ENCODE measurements around the gene LRRC30. TPM values are rescaled to one million over a fixed set of nuclear protein-coding genes. Genes with fewer than 3 reads are reported as not detected.

LRRC30 gene
- total RNA-seq, 1 experiment from 2014 or later, result not detected

DNA sequence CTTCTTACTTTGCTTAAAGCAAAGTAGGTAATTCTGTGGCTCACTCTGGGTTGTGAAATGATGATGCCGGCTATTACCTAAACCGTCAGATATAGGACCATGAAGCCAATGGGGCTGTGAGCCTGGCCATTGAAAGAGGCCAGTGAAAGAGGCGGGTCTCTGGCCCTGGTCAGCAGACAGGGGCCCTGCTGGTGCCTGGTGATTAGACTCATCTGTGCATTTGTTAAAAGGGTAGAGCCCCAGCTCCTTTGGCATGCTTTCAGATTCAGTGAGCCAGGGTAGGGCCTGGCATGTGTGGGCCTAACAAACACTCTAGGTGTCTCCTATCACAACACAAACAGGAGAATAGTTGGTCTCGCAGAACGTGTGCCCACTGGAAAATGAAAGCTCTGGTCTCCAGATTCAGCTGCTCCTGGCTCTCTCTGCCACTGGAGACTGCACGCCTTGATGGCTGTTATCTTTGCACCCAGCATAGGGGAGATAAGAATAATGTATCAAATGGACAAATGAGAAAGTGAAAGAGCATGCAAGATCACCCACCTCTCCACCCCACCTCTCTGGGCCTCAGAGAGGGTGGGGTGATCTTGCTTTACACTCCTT lies 6.9 kb downstream of the LRRC30 start:
- H3K27ac ChIP-seq (ENCODE audit: low read depth, low read length), result no peak overlapping the region
- H3K4me3 ChIP-seq (replicated peaks in 1 of 2; ENCODE audit: low read depth in 1 of 2, low read length in 2 of 2), result no peak overlapping the region
- no peaks in the 10 kb centered on the region for H3K79me2 ChIP-seq (ENCODE audit: insufficient read depth, low read length)
- ChIA-PET CTCF (no interaction called here), RAD21 (ENCODE audit: low non-redundant PET in 1 of 2, low total read pairs in 2 of 2, uncharacterized antibody in 2 of 2, unreplicated experiment in 2 of 2) (no interaction called here), POLR2A (no interaction called here)
- TF ChIP-seq TCF7L2 (IDR thresholded peaks at IDR 0.05; ENCODE audit: borderline replicate concordance, extremely low read depth, insufficient read depth, insufficient read length) (no peak), POLR2A (IDR thresholded peaks at IDR 0.05; ENCODE audit: borderline replicate concordance, extremely low read depth, insufficient read depth, insufficient read length) (no peak), JUND (IDR thresholded peaks at IDR 0.05) (no peak), YY1 (IDR thresholded peaks at IDR 0.05; ENCODE audit: extremely low read depth, insufficient replicate concordance, low read depth, low read length) (no peak)
- no peak overlapping the region for H3K9ac ChIP-seq (ENCODE audit: low read length)
- ATAC-seq (no peak), DNase-seq (ENCODE audit: low read depth, low spot score) (no peak)
- no peaks in the 10 kb centered on the region for H3K27me3 ChIP-seq (ENCODE audit: insufficient read depth, low read length)
- peaks cover 0 to 24% of the 10 kb centered on the region in 2 experiments; a peak in 1 of 4 replicates for H3K9me3 ChIP-seq (ENCODE audit: control insufficient read depth in 1 of 2, insufficient read depth in 1 of 2, low read depth in 1 of 2, low read length in 2 of 2)
- intact Hi-C loops (cut with micrococcal nuclease), result no loop called here
- no peak overlapping the region for H3K4me2 ChIP-seq (ENCODE audit: low read length)
- no TSS peak for BruUV-seq (replicated peaks)
- H2AFZ ChIP-seq (ENCODE audit: low read depth, low read length, poor library complexity, severe bottlenecking), result no peak overlapping the region
- no peaks in the 10 kb centered on the region for H4K20me1 ChIP-seq (ENCODE audit: insufficient read depth)
- no peaks in the 10 kb centered on the region for H3K9me2 ChIP-seq (ENCODE audit: insufficient read depth)
- no peaks in the 10 kb centered on the region for H3K36me3 ChIP-seq (ENCODE audit: control insufficient read depth in 1 of 2, insufficient read depth in 2 of 2, low read length in 2 of 2)
- no peaks in the 10 kb centered on the region for H3K4me1 ChIP-seq (ENCODE audit: control insufficient read depth in 1 of 2, insufficient read depth in 2 of 2, low read length in 2 of 2)

DNA sequence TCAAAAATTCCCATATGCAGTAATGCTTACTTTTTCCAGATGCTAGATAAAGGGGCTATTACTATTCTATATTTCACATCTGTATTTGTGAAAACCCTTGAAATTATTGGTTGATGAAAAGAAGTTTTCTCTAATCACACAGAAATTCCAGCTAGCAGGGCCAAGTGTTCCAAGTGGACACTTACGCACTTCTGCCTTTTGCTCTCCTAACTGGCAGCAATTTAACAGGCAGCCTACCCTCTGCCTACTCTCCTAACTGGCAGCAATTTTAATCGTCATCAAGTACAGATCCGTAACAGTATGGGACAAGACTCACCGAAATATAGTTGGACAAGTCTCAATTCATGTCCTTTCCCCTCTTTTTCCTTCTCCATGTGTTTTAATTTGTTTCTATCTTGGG lies 12.0 kb downstream of the LRRC30 start:
- BruUV-seq (replicated peaks), result no TSS peak
- H2AFZ ChIP-seq (ENCODE audit: low read depth, low read length, poor library complexity, severe bottlenecking), result no peak overlapping the region
- RAD21 ChIA-PET (ENCODE audit: low non-redundant PET in 1 of 2, low total read pairs in 2 of 2, uncharacterized antibody in 2 of 2, unreplicated experiment in 2 of 2), result no interaction called here
- ATAC-seq (no peak), DNase-seq (ENCODE audit: low read depth, low spot score) (no peak)
- no peak overlapping the region for H3K9ac ChIP-seq (ENCODE audit: low read length)
- no peaks in the 10 kb centered on the region for H3K79me2 ChIP-seq (ENCODE audit: insufficient read depth, low read length)
- H3K27ac ChIP-seq (ENCODE audit: low read depth, low read length), result no peak overlapping the region
- no peak overlapping the region for H3K4me3 ChIP-seq (replicated peaks in 1 of 2; ENCODE audit: low read depth in 1 of 2, low read length in 2 of 2)
- no peak overlapping the region for H3K4me2 ChIP-seq (ENCODE audit: low read length)
- H3K4me1 ChIP-seq (ENCODE audit: control insufficient read depth in 1 of 2, insufficient read depth in 2 of 2, low read length in 2 of 2), result no peaks in the 10 kb centered on the region
- no peaks in the 10 kb centered on the region for H4K20me1 ChIP-seq (ENCODE audit: insufficient read depth)
- no peaks in the 10 kb centered on the region for H3K27me3 ChIP-seq (ENCODE audit: insufficient read depth, low read length)
- H3K9me2 ChIP-seq (ENCODE audit: insufficient read depth), result no peaks in the 10 kb centered on the region
- CTCF ChIA-PET, result no interaction called here
- intact Hi-C loops (cut with micrococcal nuclease), result no loop called here
- H3K9me3 ChIP-seq (ENCODE audit: control insufficient read depth in 1 of 2, insufficient read depth in 1 of 2, low read depth in 1 of 2, low read length in 2 of 2), result peaks cover 0 to 13% of the 10 kb centered on the region in 2 experiments; a peak in 1 of 4 replicates
- POLR2A ChIA-PET, result no interaction called here
- H3K36me3 ChIP-seq (ENCODE audit: control insufficient read depth in 1 of 2, insufficient read depth in 2 of 2, low read length in 2 of 2), result no peaks in the 10 kb centered on the region
- TF ChIP-seq POLR2AphosphoS5 (IDR thresholded peaks at IDR 0.05; ENCODE audit: low read depth, low read length), result no peak
- TF ChIP-seq, protein P1, sequence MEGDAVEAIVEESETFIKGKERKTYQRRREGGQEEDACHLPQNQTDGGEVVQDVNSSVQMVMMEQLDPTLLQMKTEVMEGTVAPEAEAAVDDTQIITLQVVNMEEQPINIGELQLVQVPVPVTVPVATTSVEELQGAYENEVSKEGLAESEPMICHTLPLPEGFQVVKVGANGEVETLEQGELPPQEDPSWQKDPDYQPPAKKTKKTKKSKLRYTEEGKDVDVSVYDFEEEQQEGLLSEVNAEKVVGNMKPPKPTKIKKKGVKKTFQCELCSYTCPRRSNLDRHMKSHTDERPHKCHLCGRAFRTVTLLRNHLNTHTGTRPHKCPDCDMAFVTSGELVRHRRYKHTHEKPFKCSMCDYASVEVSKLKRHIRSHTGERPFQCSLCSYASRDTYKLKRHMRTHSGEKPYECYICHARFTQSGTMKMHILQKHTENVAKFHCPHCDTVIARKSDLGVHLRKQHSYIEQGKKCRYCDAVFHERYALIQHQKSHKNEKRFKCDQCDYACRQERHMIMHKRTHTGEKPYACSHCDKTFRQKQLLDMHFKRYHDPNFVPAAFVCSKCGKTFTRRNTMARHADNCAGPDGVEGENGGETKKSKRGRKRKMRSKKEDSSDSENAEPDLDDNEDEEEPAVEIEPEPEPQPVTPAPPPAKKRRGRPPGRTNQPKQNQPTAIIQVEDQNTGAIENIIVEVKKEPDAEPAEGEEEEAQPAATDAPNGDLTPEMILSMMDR (IDR thresholded peaks at IDR 0.05 in 2 of 3, conservative IDR thresholded peaks at IDR 0.05 in 1 of 3; ENCODE audit: borderline replicate concordance in 1 of 3, insufficient read depth in 1 of 3, low read depth in 2 of 3, low read length in 2 of 3), result no peak
- TF ChIP-seq TCF7L2 (IDR thresholded peaks at IDR 0.05; ENCODE audit: borderline replicate concordance, extremely low read depth, insufficient read depth, insufficient read length), result no peak
- TF ChIP-seq, protein P2, sequence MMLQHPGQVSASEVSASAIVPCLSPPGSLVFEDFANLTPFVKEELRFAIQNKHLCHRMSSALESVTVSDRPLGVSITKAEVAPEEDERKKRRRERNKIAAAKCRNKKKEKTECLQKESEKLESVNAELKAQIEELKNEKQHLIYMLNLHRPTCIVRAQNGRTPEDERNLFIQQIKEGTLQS (IDR thresholded peaks at IDR 0.05), result no peak
- TF ChIP-seq, protein P3, sequence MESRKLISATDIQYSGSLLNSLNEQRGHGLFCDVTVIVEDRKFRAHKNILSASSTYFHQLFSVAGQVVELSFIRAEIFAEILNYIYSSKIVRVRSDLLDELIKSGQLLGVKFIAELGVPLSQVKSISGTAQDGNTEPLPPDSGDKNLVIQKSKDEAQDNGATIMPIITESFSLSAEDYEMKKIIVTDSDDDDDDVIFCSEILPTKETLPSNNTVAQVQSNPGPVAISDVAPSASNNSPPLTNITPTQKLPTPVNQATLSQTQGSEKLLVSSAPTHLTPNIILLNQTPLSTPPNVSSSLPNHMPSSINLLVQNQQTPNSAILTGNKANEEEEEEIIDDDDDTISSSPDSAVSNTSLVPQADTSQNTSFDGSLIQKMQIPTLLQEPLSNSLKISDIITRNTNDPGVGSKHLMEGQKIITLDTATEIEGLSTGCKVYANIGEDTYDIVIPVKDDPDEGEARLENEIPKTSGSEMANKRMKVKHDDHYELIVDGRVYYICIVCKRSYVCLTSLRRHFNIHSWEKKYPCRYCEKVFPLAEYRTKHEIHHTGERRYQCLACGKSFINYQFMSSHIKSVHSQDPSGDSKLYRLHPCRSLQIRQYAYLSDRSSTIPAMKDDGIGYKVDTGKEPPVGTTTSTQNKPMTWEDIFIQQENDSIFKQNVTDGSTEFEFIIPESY (IDR thresholded peaks at IDR 0.05; ENCODE audit: extremely low read depth, insufficient replicate concordance, low read length), result no peak
- TF ChIP-seq ZNF274 (IDR thresholded peaks at IDR 0.05; ENCODE audit: low read depth, low read length), result no peak
- no peak for TF ChIP-seq CEBPB (IDR thresholded peaks at IDR 0.05; ENCODE audit: low read depth)
- no peak for TF ChIP-seq EZH2 (IDR thresholded peaks at IDR 0.05)
- no peak for TF ChIP-seq SRF (IDR thresholded peaks at IDR 0.05; ENCODE audit: low read depth)
- no peak for TF ChIP-seq SP1 (IDR thresholded peaks at IDR 0.05; ENCODE audit: low read depth)

Data from HCT116 (cell line).